ENCODE results near the gene DNAJC15.

Gene DNAJC15

DNA sequence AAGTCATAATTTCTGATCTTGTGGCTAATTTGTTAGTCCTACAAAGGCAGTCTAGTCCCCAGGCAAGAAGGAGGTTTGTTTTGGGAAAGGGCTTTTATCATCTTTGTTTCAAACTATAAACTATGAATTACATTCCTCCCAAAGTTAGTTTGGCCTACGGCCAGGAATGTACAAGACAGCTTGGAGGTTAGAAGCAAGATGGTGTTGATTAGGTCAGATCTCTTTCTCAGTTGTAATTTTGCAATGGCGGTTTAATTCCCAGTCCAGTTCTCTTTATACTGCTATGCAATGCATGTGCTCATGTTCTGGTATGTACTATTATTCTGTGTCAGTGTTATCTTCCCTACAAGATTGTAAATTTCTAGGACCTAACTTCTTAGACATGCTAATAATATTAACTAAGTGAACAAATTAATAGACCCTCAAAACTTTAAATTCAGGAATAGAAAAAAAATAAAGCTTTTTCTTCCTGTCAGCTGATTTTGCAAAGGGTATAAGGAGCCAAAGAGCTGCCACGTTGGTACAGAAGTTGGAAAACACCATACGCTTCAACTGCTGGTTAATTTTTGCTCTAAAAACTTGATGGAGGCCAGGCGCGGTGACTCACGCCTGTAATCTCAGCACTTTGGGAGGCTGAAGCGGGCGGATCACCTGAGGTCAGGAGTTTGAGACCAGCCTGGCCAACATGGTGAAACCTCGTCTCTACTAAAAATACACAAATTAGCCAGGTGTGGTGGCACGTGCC, 1.3 kb upstream of the DNAJC15 start:
- ChIA-PET POLR2A (no interaction called here), CTCF (interaction anchor here (1.1 to 2.1 kb wide), 6 partner anchors 8 to 65 kb away, joined by 3 to 7 read pairs (median 4); no protein-coding TSS in a partner anchor)
- DNase-seq (ENCODE audit: extremely low spot score): no peak
- no peak for TF ChIP-seq CTCF (IDR thresholded peaks at IDR 0.05; ENCODE audit: control extremely low read depth, extremely low read depth, low read depth, missing control alignments)

GRCh38 chr13:43022934-43023288, 475 bp upstream of the DNAJC15 start:
- ChIA-PET CTCF (interaction anchor here (1.1 to 2.6 kb wide), 9 partner anchors 9 to 147 kb away, joined by 3 to 7 read pairs (median 4); no protein-coding TSS in a partner anchor), POLR2A (interaction anchor here (0.7 kb wide), 1 partner anchor 30 kb away, joined by 5 read pairs; no protein-coding TSS in a partner anchor)
- no peak for DNase-seq (ENCODE audit: extremely low spot score)
- no peak for TF ChIP-seq CTCF (IDR thresholded peaks at IDR 0.05; ENCODE audit: control extremely low read depth, extremely low read depth, low read depth, missing control alignments)

DNA sequence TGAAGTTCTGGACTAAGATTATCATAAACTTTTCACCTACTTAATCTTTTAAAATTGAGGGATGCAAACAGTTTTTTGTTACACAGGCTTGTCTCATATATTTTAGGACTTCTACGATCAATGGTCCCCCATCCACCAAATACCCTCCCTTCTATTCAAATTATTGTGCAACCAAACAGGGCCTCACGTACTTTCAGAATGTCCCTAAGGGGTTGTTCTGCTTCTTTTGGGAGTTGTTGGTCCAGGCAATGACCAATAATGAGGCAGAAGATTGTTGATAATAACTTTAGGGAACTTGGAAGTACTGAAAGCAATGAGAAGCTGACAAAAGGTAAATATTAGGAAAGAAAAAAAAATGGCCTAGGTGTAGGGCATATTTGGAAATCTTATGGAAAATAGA, 2.9 kb downstream of the DNAJC15 start:
- TF ChIP-seq CTCF (IDR thresholded peaks at IDR 0.05; ENCODE audit: control extremely low read depth, extremely low read depth, low read depth, missing control alignments): no peak
- DNase-seq (ENCODE audit: extremely low spot score): no peak
- POLR2A ChIA-PET: interaction anchor here (0.7 kb wide), 1 partner anchor 29 kb away, joined by 3 read pairs; no protein-coding TSS in a partner anchor
- CTCF ChIA-PET: interaction anchor here (1.0 to 1.2 kb wide), 2 partner anchors 10 to 13 kb away, joined by 3 to 6 read pairs; no protein-coding TSS in a partner anchor

DNA sequence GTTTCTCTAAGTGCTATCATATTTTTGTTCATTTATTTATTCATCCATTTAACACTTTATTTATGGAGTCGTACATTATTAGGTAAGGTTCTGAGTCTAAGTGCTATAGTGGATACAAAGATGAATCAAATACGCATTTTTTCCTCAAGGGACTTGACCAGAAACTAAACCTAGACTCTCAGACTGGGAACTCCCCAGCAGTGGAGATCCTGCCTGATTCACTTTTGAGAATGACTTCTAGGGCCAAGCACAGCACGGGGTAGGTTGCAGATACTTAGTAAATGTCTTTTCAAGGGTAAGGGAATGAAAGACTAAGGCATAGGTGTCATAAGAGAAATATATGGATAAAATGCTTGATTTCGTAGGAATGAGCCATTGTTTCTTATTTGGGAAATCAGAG, 7.2 kb downstream of the DNAJC15 start:
- peak; percentile 28 for DNase-seq (ENCODE audit: extremely low spot score)
- ChIA-PET POLR2A (no interaction called here), CTCF (interaction anchor here (1.0 to 2.5 kb wide), 3 partner anchors 9 to 15 kb away, joined by 3 to 8 read pairs (median 3); no protein-coding TSS in a partner anchor)
- TF ChIP-seq CTCF (IDR thresholded peaks at IDR 0.05; ENCODE audit: control extremely low read depth, extremely low read depth, low read depth, missing control alignments): no peak

DNA sequence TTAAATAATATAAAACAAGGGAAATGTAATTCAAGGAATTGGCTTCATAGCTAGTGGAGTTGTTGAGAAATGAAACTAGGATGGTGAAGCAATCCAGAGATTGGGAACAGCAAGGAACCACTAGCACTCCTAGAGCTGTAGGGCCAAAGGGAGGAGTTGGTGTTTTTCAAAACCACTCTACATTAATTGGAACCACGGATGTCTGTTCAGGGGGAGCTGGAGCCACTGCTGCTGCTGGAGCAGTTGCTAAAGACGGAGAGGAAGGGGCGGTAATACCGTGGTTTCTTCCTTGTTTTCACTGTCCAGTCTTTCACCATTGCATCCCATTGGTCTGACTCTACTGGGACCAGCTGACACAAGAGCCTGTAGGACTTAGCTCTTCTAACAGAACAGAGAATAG, 8.5 kb downstream of the DNAJC15 start:
- DNase-seq (ENCODE audit: extremely low spot score): no peak
- CTCF ChIA-PET: interaction anchor here (1.5 to 2.5 kb wide), 2 partner anchors 10 to 62 kb away, joined by 3 to 8 read pairs; no protein-coding TSS in a partner anchor
- no peak for TF ChIP-seq CTCF (IDR thresholded peaks at IDR 0.05; ENCODE audit: control extremely low read depth, extremely low read depth, low read depth, missing control alignments)
- POLR2A ChIA-PET: no interaction called here

GRCh38 chr13:43033038-43033437, 9.7 kb downstream of the DNAJC15 start:
- no peak for TF ChIP-seq CTCF (IDR thresholded peaks at IDR 0.05; ENCODE audit: control extremely low read depth, extremely low read depth, low read depth, missing control alignments)
- ChIA-PET CTCF (interaction anchor here (1.5 to 2.5 kb wide), 2 partner anchors 9 to 63 kb away, joined by 3 to 8 read pairs; no protein-coding TSS in a partner anchor), POLR2A (no interaction called here)
- DNase-seq (ENCODE audit: extremely low spot score): no peak

Measured in GM10248 (cell line).